ENCODE measurements around the gene TMEM184A. TPM values are rescaled to one million over a fixed set of nuclear protein-coding genes. Genes with fewer than 3 reads are reported as not detected.

The TMEM184A gene
- total and polyA plus RNA-seq, 2 experiments from 2014 or later: 0.18 to 0.66 TPM

DNA sequence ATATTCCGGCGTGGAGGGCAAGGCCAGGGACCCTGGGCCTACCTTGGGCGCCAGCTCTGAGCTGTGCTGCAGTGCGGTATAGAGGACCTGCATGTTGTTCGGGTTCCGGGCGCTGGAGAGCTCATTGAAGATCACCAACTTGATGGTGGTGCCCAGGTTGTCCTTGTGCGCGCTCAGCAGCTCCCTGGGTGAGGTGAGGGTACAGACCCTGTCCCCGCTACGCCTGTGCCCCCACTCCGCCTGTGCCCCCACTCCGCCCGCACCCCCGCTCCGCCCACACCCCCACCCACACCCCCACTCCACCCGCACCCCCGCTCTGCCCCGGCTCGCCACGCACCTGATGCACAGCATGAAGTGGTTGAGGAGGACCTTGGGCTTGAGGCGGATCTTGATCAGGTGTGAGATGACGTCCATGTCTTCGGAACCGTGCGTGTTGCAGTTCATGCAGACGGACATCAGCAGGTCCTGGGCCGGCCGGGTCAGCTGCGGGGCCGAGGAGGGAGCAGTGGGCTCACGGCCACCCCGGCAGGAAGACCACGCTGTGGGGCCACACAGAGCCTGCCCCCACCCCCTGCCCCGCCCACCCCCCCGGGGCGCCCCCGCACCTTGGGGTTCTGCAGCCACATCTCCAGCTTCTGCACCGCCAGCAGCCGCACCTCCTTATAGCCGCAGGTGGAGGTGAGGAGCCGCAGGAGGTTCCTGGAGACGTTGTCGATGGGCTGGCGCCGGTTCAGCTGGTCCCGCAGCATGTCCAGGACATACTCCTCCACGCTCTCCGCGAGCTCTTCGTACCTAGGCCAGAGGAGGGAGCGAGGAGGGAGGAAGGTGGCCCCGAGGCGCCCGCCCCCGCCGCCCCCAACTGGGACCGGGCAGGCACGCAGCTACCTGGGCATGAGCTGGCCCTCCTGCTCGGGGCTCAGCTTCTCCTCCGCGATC is 57.4 kb downstream of the TMEM184A start:
- peaks cover 8% of the 10 kb centered on the region; the same call in 1 of the 2 replicates for H3K36me3 ChIP-seq (ENCODE audit: insufficient read depth)
- H3K9me3 Mint-ChIP-seq: no peaks in the 10 kb centered on the region

DNA sequence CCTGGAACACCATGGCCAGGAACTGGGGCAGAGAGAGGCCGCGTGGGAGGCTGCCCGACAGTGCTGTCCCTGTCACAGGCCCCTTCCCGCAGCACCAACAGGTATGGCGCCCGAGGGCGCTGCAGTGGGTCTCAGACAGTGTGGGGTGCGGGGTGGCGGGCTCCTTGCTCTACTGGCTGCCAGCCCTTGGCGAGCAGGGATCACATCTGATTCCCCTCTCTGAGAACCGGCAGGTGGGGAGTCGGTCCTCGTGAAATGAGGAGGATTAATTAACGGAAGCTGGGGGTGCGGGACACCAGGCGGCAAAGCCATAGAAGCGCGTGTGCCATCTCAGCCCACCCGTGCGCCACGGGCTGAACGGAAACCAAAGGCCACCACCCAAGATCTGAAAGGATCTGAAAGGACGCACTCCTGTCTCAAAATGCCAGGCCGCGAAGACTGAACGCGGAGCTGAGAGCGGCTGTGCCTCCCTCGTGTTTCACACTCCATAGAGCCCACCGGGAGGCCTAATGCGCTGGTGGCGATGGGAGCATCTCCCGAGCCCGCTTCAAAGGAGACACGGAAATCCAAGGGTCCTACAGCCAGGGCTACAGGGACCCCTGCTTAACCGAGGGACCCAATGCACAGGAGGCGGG is 58.6 kb downstream of the TMEM184A start:
- Histone ChIP-seq H3K27me3 (ENCODE audit: insufficient read depth) (no peaks in the 10 kb centered on the region), H3F3A (replicated peaks; ENCODE audit: low read depth) (no peaks in the 10 kb centered on the region), H3K27ac (ENCODE audit: low read depth) (no peak overlapping the region), H4K20me1 (replicated peaks; ENCODE audit: insufficient read depth) (peaks cover 4% of the 10 kb centered on the region; the same call in 1 of the 2 replicates), H2AFZ (no peak overlapping the region), H3K4me1 (ENCODE audit: insufficient read depth) (no peaks in the 10 kb centered on the region), H3K9me2 (ENCODE audit: insufficient read depth) (no peaks in the 10 kb centered on the region), H3K4me3 (no peak overlapping the region), H3K4me2 (no peak overlapping the region), H3K79me2 (replicated peaks; ENCODE audit: insufficient read depth) (peaks cover 20% of the 10 kb centered on the region), H3K36me3 (ENCODE audit: insufficient read depth) (peaks cover 5% of the 10 kb centered on the region; the same call in 1 of the 2 replicates)
- no peak overlapping the region for H3K4me3 Mint-ChIP-seq
- H3K36me3 Mint-ChIP-seq (ENCODE audit: low read depth): peaks cover 38% of the 10 kb centered on the region
- peaks cover 3% of the 10 kb centered on the region for H3K27me3 Mint-ChIP-seq (ENCODE audit: insufficient read depth, low read depth, poor library complexity)
- ATAC-seq: no peak
- no peaks in the 10 kb centered on the region for H3K9me3 Mint-ChIP-seq
- 0 out of 3 replicates have a peak, but pooled peaks cover 2% of the 10 kb centered on the region for H3K4me1 Mint-ChIP-seq
- no peak for DNase-seq (ENCODE audit: low spot score)
- no peak overlapping the region for H3K27ac Mint-ChIP-seq
- TF ChIP-seq, protein P1, sequence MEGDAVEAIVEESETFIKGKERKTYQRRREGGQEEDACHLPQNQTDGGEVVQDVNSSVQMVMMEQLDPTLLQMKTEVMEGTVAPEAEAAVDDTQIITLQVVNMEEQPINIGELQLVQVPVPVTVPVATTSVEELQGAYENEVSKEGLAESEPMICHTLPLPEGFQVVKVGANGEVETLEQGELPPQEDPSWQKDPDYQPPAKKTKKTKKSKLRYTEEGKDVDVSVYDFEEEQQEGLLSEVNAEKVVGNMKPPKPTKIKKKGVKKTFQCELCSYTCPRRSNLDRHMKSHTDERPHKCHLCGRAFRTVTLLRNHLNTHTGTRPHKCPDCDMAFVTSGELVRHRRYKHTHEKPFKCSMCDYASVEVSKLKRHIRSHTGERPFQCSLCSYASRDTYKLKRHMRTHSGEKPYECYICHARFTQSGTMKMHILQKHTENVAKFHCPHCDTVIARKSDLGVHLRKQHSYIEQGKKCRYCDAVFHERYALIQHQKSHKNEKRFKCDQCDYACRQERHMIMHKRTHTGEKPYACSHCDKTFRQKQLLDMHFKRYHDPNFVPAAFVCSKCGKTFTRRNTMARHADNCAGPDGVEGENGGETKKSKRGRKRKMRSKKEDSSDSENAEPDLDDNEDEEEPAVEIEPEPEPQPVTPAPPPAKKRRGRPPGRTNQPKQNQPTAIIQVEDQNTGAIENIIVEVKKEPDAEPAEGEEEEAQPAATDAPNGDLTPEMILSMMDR (conservative IDR thresholded peaks at IDR 0.05; ENCODE audit: low read depth in 2 of 2): no peak
- TF ChIP-seq POLR2AphosphoS5 (IDR thresholded peaks at IDR 0.05; ENCODE audit: low read depth) (no peak), ZNF114 (CRISPR knock-in tag; IDR thresholded peaks at IDR 0.05) (no peak), EZH2 (IDR thresholded peaks at IDR 0.05; ENCODE audit: low read depth, unreplicated experiment) (no peak), ETS1 (IDR thresholded peaks at IDR 0.05) (no peak), JUNB (IDR thresholded peaks at IDR 0.05; ENCODE audit: unreplicated experiment) (no peak), ZNF331 (CRISPR knock-in tag; IDR thresholded peaks at IDR 0.05; ENCODE audit: low read depth) (no peak), EZH2phosphoT487 (IDR thresholded peaks at IDR 0.05; ENCODE audit: unreplicated experiment) (no peak), STAT1 (IDR thresholded peaks at IDR 0.05; ENCODE audit: unreplicated experiment) (no peak)
- TF ChIP-seq, protein P2, sequence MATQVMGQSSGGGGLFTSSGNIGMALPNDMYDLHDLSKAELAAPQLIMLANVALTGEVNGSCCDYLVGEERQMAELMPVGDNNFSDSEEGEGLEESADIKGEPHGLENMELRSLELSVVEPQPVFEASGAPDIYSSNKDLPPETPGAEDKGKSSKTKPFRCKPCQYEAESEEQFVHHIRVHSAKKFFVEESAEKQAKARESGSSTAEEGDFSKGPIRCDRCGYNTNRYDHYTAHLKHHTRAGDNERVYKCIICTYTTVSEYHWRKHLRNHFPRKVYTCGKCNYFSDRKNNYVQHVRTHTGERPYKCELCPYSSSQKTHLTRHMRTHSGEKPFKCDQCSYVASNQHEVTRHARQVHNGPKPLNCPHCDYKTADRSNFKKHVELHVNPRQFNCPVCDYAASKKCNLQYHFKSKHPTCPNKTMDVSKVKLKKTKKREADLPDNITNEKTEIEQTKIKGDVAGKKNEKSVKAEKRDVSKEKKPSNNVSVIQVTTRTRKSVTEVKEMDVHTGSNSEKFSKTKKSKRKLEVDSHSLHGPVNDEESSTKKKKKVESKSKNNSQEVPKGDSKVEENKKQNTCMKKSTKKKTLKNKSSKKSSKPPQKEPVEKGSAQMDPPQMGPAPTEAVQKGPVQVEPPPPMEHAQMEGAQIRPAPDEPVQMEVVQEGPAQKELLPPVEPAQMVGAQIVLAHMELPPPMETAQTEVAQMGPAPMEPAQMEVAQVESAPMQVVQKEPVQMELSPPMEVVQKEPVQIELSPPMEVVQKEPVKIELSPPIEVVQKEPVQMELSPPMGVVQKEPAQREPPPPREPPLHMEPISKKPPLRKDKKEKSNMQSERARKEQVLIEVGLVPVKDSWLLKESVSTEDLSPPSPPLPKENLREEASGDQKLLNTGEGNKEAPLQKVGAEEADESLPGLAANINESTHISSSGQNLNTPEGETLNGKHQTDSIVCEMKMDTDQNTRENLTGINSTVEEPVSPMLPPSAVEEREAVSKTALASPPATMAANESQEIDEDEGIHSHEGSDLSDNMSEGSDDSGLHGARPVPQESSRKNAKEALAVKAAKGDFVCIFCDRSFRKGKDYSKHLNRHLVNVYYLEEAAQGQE (IDR thresholded peaks at IDR 0.05; ENCODE audit: unreplicated experiment): no peak

More for the DNA sequence above, 57.4 kb downstream of the TMEM184A start:
- Histone ChIP-seq H3K4me2 (no peak overlapping the region), H3K9me2 (ENCODE audit: insufficient read depth) (no peaks in the 10 kb centered on the region), H4K20me1 (replicated peaks; ENCODE audit: insufficient read depth) (peaks cover 4% of the 10 kb centered on the region; the same call in 1 of the 2 replicates), H3K79me2 (replicated peaks; ENCODE audit: insufficient read depth) (peaks cover 32% of the 10 kb centered on the region), H3K4me1 (ENCODE audit: insufficient read depth) (no peaks in the 10 kb centered on the region; the same call in 1 of the 2 replicates), H3K27me3 (ENCODE audit: insufficient read depth) (no peaks in the 10 kb centered on the region), H3K4me3 (no peak overlapping the region), H3K27ac (ENCODE audit: low read depth) (no peak overlapping the region), H2AFZ (no peak overlapping the region), H3F3A (replicated peaks; ENCODE audit: low read depth) (no peaks in the 10 kb centered on the region)
- Mint-ChIP-seq H3K36me3 (ENCODE audit: low read depth) (peaks cover 48% of the 10 kb centered on the region), H3K27me3 (ENCODE audit: insufficient read depth, low read depth, poor library complexity) (peaks cover 7% of the 10 kb centered on the region), H3K4me1 (peaks cover 9% of the 10 kb centered on the region), H3K27ac (no peak overlapping the region), H3K4me3 (no peak overlapping the region)
- TF ChIP-seq STAT1 (IDR thresholded peaks at IDR 0.05; ENCODE audit: unreplicated experiment): no peak
- no peak for ATAC-seq
- no peak for DNase-seq (ENCODE audit: low spot score)
